Stimulated activated CD4-positive, alpha-beta T cell treated with anti-CD3 and anti-CD28 coated beads, Interleukin-1b, Interleukin-23, amount 100 ng/mL, for 24 hours (primary cell): ENCODE data around the gene PRR12.

Experiments used
- DNase-seq, 4 experiments: peaks; one replicate each; pipeline ENCODE4 v3.0.0-alpha.2; 2020; ENCODE audit warnings: low read depth in 4 of 4, low spot score in 1 of 4

PRR12 gene

GRCh38 chr19:49564616-49565045, 26.4 kb upstream of the PRR12 start:
- no peak for DNase-seq

DNA sequence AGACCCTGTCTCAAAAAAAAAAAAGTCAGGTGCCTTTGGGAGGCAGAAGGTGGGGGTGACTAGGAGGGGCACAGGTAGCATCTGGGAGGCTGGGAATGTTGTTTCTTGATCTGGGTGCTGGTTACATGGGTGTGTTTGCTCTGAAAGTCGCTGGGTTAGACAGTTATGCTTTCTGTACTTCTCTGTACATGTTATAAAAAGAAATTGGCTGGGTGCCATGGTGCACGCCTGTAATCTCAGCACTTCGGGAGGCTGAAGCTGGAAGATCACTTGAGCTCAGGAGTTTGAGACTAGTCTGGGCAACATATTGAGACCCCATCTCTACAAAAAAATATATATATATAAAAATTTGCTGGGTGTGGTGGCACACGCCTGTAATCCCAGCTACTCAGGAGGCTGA, 25.7 kb upstream of the PRR12 start:
- DNase-seq: no peak

GRCh38 chr19:49566302-49566701, 24.7 kb upstream of the PRR12 start:
- no peak for DNase-seq

GRCh38 chr19:49567861-49568441, 23.0 kb upstream of the PRR12 start:
- DNase-seq: no peak

DNA sequence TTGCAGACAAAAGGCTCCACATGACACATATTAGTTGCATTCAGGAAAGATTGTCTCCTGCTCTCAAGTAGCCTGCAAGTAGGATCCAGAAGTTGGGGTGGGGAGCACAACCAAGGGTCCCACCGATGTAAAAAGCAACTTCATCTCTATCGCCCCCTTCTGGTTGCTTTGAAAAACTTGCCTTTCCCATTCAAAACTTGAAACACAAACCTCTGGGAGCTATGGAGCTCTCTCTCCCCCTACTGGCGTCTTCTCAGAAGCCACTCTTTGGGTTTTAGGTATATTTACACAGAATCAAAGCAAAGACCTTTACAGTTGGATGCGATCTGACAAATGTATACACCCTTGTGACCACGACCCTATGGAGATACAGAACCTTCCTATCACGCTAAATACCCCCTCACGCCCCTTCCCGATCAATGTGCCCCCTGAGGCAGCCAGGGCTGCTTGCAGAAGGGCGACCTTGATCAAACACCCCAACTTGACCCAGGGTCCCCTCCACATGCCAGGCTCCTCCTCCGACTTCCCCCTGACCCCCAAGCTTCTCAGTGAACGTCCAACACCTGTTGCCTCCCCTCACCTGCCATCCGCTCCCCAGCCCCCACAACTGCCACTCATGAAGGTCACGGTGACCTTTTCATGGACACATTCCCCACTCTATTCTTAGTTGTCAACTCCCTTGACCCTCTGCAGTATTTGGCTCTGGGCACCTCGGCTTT, 20.7 kb upstream of the PRR12 start:
- DNase-seq: no peak

DNA sequence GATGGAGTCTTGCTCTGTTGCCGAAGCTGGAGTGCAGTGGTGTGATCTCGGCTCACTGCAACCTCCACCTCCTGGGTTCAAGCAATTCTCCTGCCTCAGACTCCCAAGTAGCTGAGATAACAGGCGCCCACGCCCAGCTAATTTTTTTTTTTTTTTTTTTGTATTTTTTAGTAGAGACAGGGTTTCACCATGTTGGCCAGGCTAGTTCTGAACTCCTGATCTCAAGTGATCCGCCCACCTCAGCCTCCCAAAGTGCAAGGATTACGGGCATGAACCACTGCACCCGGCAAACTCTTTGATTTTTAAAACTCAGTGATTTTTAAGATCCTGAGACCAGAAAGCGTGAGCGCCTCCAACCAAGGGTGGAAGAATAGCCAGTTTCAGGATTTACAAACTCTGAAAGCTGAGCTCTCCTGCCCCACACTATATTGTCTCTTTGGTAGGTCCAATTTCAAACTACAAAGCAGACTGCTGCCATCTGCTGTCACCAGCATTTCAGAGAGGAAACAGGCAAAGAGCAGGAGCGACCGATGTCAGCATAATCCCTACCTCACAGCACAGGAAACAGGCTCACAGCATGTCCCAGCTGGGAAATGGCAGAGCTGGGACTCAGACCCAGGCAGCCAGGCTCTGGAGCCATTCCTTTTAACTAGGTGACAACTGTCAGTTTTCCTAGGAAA, 19.8 kb upstream of the PRR12 start:
- no peak for DNase-seq

- DNase-seq: no peak
These were observed 18.0 kb upstream of the PRR12 start for GRCh38 chr19:49573009-49573408.

DNA sequence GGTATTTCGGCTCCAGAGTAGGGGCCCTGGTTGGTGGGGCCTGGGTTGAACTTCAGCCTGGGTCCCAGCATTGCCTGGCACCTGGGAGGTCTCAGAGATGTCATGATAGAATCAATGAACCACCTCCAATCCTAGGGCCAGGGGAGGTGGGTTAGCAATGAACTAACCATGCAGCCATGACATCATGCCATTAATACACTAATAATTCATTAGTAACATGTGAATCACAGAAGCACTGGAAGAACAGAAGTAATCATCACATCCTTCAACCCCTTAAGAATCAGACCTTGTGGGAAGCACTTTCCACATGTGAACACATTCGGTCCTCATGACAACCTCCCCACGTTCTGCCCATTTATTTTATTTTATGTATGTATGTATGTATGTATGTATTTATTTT, 17.6 kb upstream of the PRR12 start:
- DNase-seq: no peak

- DNase-seq: no peak
These were observed 16.7 kb upstream of the PRR12 start for GRCh38 chr19:49574206-49574755.

- no peak for DNase-seq
These were observed 11.8 kb upstream of the PRR12 start for GRCh38 chr19:49579193-49579592.

DNA sequence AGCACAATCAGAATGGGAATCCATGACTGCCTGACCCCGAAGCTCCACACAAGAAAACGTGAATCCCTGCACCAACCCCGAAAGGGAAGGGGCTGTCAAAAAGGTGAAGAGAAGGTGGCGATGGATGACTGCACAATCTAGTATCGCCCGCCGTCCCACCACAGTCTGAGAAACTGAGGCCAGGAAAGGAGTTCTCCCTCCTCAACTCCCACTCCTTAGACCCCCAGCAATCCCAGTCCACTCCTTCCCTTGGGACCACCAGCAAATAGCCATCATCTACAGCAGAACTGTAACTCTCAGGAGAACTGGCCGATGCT, 11.1 kb upstream of the PRR12 start:
- DNase-seq: no peak

- DNase-seq: peak; percentile 89 to 95 (median 92)
These were observed 10.5 kb upstream of the PRR12 start, which contains the start of gene NOSIP for GRCh38 chr19:49580264-49581006. TSS of gene NOSIP (minus strand) at chr19:49580556. CDS start at chr19:49560691, 19,865 bp downstream.

DNA sequence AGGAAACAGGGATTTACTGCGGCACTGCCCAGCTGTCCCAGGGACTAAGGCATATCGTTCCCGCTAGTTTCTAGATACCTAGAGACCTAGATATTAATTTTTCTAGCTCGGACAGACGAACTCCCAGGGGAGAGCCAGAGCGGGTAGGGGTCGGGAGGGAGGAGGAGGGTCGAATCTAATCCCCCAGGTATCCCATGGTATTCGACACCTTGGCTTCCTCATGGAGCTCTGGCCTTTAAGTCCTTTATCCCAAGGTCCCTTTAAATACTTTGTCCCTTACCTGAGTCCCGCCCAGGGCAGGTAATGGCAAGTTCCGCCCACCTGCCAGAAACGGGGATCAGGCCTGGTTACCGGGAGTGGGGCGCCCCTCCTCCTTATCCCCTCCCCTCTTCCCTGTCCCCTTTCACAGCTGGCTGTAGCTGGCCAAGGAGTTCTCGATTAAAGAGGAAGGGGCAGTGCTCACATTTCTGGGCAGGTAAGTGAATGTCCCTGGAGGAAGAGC, 9.9 kb upstream of the PRR12 start, which contains the start of gene PRRG2:
PRRG2 (plus strand) TSS at position 310 of the 502 bp plus-strand sequence. CDS start 1,904 bp downstream, outside the sequence.
- no peak for DNase-seq

GRCh38 chr19:49583239-49583638, 7.7 kb upstream of the PRR12 start:
- DNase-seq: no peak

DNA sequence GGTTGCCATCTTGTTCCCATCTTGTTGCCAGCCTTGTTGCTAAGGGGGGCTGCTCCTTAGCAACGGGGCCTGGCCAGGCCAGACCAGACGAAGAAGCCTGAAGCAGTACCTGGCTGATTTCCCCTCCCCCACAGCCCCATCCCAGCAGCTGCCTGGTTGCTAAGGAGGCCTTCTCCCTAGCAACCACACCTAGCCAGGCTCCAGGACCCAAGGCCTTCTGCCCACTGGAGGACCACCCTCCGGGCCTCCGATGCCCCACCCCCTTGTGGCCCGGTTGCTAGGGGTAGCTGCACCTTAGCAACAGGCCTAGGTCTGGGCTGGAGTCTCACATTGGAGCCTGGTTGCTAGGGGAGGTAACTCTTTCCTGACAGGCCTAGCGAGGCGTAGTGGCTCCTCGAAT, 6.0 kb upstream of the PRR12 start:
- DNase-seq: no peak

GRCh38 chr19:49587227-49587626, 3.8 kb upstream of the PRR12 start:
- DNase-seq: no peak

DNA sequence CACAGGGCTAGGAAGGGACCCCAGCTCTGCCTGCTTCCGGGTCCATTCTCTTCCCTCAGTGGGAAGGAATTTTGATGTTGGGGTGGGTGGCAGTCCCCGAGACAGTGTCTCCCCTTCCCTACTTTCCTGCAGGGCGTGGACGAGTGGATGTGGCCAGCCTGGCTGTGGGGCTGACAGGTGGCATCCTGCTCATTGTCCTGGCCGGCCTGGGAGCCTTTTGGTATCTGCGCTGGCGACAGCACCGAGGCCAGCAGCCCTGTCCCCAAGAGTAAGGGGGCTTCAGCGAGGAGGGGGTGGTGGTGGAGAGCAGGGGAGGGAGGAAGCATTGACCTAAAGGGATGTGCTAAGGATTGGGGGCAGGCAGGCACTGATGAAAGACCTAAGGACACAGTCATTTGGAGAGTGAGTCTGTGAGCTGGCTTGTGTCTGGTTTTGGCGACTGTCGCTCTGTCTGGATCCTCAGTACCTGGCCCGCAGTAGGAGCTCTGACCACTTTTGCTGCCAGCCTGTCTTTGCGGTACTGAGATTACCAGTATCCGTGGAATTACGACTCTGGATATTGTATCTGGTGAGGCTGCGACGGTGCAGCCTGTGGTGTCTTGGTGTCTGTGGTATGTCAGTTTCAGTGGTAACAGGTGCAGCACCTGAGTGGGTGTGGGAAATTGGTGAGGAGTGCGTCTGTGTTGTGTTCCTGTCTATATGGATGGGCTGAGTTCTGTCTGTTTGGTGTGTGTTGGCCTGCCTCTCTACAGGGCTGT, 2.4 kb upstream of the PRR12 start:
- no peak for DNase-seq

DNA sequence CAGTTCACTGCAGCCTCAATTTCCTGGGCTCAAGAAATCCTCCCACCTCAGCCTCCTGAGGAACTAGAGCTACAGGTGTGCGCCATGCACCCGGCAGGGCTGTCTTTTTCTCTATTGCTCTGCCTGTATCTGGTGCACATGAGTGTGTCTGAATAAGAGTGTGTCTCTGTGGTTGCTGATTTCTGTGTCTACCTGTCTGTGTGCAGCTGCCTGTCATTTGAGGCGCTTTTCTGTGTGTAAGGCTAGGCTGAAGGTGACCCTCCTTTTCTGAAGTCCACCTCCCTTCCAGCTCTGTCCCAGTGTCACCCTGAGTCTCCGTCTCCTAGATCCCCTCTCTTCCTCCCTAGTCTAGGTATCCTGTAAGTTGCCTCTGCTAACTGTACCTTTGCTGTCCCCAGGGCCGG, 1.5 kb upstream of the PRR12 start:
- DNase-seq: no peak

GRCh38 chr19:49590071-49590970, 661 bp upstream of the PRR12 start:
- DNase-seq: peak; percentile 70 to 93 (median 80)
